NB4 (cell line): Measurements from ENCODE around the gene PPFIA1.

Experiments
- DNase-seq: peaks from one replicate; pipeline ENCODE4 v3.0.0; 2010; ENCODE audit warnings: low read depth
- H3K4me3 ChIP-seq: one replicate; pipeline ENCODE4 v1.5.1; 2011; ENCODE audit warnings: mild to moderate bottlenecking, low read depth, low read length, moderate library complexity
- CTCF ChIP-seq: IDR thresholded peaks from one replicate; pipeline ENCODE4 v1.5.1; 2012; ENCODE audit warnings: low read depth, low read length
- MAX ChIP-seq: IDR thresholded peaks from 2 replicates; pipeline ENCODE4 v1.6.1; 2011; ENCODE audit warnings: low read depth, low read length
- MYC ChIP-seq: IDR thresholded peaks from 2 replicates; pipeline ENCODE4 v1.6.1; 2011; ENCODE audit warnings: low read depth, low read length
- POLR2A ChIP-seq: IDR thresholded peaks from 2 replicates; pipeline ENCODE4 v1.6.1; 2011; ENCODE audit warnings: mild to moderate bottlenecking; ENCODE audit not compliant: insufficient read length; ENCODE audit errors: extremely low read depth

Gene PPFIA1

GRCh38 chr11:70296681-70297080 is 26.2 kb downstream of the PPFIA1 start:
- no peak overlapping the region for H3K4me3 ChIP-seq
- TF ChIP-seq CTCF = no peak
- TF ChIP-seq MAX = no peak
- TF ChIP-seq POLR2A = no peak
- no peak for TF ChIP-seq MYC
- DNase-seq = no peak

- TF ChIP-seq CTCF (no peak), MAX (no peak), MYC (no peak)
- H3K4me3 ChIP-seq = no peak overlapping the region
- no peak for DNase-seq
Measured at GRCh38 chr11:70297341-70297740, 26.9 kb downstream of the PPFIA1 start.

- TF ChIP-seq POLR2A = no peak
- TF ChIP-seq CTCF = no peak
- TF ChIP-seq MYC = no peak
- TF ChIP-seq MAX = no peak
- DNase-seq = no peak
- H3K4me3 ChIP-seq = no peak overlapping the region
Measured at GRCh38 chr11:70298243-70298915, 27.9 kb downstream of the PPFIA1 start.

GRCh38 chr11:70299636-70300035 is 29.1 kb downstream of the PPFIA1 start:
- DNase-seq = no peak
- H3K4me3 ChIP-seq = no peak overlapping the region
- TF ChIP-seq POLR2A = no peak
- TF ChIP-seq CTCF = no peak
- TF ChIP-seq MYC = no peak
- no peak for TF ChIP-seq MAX

GRCh38 chr11:70301191-70301590 is 30.7 kb downstream of the PPFIA1 start:
- no peak for DNase-seq
- H3K4me3 ChIP-seq = no peak overlapping the region
- TF ChIP-seq POLR2A = no peak
- no peak for TF ChIP-seq MYC
- no peak for TF ChIP-seq CTCF
- no peak for TF ChIP-seq MAX
